DMS53 treated with DMSO at 0.1 percent for 48 hours (cell line): ENCODE results near the gene NCAPG2.

Experiments used
- DNase-seq: peaks from one replicate; lab custom pipeline; 2025; ENCODE audit not compliant: unreplicated experiment; lab: John Stamatoyannopoulos, UW

NCAPG2 gene

DNA sequence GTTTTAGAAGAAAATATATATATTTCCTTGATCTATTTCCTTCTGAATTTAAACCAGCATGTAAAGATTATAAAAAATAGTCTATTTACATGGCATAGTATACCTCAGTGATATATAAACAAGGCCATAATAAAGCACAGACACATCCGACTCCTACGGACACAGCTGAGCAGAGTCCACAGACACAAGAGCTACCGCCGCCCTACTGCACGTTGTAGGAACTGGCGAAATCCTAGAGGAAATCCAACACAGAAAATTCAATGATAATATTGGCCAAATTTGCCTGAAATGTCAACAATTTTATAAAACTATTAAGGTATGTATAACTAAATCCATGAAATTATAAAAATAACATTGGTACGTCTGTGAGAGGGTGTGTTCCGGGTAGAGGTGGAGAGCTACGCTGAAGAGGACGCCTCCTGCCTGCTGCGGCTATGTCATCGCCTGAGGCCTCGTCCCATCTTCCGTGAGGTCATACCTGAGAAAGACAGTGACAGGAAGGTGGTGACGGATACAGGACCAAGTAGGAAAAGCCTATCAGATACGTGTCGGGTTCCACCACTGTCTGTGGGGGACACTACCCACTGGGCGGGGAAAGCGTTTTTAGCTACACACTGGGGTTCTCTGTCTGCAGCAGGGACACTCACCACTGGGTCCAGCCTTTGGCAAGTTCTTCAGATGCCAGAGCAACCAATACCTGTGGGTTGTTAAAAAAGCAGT, 29.3 kb upstream of the NCAPG2 start:
- DNase-seq = no peak

DNA sequence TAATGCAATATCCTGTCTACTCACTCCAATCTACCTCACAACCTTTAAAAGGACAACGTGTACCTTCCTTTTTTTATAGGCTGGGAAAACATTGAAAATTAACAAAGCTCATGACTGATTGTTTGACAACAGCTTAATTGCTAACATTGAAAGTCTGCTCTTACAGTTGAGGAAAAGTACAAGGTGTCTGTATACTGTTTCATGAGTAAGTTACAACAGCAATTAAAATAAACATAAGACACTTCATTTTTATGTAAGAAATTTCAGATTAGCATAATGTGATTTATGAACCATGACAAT, 28.6 kb upstream of the NCAPG2 start:
- DNase-seq = no peak

DNA sequence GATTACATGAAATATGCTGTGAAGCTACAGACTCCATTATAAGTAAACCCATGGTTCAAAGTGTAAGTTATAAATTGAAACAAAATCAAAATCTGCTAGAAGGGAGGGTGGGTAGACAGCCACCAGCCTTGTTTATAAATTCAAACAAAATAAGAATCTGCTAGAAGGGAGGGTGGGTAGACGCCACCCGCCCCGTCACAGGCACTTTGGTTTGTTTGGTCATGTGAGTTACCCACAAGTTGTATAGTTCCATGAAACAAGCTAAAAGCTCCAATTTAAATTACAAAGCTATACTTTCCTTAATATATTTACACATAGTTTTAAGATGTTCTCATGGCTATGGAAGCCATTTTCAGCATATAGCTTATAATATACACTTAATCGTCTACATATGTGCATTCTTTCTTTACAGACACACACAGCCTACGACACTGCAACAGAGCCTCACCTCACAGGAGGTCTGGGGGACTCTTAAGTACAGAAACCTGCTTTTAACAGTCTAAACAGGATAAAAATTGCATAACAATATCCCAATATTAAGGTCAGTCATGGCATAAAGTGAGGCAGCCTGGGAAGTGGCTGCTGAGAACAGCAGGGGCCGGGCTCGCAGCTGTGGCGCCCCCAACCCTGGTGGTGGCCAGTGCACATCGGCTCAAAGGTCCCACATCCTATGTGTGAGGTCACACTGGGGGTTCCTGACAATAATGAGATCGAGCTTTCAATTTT, 28.1 kb upstream of the NCAPG2 start:
- DNase-seq = no peak

DNA sequence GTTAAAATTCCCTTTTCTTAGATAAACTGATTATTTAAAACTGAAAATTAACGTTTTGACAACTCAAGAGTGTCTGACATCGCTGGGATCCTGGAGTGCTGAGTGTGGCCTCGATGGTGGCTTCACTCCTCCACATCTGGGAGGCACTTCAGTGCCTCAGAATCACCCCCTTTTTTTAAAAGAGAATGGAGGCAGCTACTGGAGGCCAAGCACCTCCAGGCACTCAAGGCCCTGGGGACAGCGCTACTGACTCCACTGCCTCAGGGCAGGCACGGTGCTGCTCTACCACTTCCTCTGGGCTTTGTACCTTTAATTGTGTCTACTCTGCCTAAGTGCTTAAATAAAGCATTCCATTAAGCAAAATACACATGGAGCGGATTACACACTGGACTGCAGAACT, 27.2 kb upstream of the NCAPG2 start:
- DNase-seq = no peak

DNA sequence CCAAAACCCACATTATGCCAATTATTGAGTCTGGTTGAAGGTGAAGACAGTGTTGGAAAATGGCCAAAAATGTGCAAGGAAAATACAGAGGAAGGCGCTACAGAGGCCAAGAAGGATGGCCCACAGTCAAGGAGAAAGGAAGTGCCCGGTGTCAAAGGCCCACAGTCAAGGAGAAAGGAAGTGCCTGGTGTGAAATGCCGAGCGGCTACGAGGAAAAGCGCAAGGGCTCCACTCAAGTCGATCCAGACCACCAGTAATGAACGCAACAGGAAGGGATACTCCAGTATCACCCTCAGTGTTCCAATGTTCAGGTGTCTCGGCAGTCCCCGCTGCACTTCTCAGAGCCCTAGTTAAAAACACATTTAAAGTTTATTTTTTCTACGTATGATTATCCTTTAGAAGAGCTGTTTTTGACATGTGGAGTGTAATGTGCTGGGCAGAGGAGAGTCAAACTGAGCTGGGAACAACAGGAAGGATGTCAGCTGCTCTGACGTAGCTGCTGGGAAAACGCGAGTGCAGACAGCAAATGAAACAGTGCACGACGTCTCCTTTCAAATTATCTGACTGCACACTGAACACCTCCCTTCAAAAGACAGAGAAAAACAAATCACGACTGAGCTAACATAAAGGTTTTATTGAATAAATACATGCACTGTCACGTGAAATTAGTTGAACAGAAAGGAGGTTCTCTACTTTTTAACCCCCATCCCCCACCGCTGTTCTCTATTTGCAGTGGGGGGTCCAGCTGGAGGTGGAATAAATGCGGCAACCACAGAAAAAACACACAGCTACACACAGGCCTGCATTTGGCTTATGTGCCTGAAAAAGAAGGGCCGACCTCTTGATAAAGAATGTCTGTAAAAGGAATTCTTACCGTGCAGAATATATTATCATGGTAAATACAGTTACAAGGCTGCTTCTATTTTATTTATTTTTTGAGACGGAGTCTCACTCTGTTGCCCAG, 26.1 kb upstream of the NCAPG2 start:
- DNase-seq = no peak

DNA sequence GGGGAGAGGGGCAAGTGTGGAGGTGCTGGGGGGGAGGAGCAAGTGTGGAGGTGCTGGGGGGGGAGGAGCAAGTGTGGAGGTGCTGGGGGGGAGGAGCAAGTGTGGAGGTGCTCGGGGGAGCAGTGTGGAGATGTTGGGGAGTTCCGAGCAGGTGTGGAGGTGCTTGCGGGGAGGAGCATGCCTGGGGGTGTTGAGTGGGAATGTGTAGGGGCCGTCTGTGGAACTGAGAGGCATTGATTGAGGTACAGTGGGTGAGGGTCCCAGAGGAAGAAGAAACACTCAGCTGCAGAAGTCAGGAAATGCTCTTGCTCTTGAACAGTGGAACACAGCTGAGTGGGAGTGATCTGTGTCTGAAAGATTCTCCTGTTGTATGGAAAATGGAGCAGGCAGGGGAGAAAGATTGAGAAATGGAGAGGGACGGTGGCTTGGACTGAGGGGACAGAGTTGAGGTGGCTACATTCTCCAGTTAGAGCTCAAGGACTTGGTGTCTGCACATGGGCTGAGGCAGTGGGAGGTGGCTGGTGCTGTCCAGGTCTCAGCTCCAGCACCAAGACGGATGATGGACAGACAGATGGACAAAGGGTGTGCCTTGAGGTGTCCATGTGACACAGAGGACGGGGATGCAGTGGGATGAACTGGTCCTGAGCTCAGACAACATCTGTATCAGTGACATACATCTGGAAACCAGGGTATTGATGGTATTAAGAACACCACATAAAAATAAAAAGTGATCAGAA, 25.2 kb upstream of the NCAPG2 start:
- no peak for DNase-seq

DNA sequence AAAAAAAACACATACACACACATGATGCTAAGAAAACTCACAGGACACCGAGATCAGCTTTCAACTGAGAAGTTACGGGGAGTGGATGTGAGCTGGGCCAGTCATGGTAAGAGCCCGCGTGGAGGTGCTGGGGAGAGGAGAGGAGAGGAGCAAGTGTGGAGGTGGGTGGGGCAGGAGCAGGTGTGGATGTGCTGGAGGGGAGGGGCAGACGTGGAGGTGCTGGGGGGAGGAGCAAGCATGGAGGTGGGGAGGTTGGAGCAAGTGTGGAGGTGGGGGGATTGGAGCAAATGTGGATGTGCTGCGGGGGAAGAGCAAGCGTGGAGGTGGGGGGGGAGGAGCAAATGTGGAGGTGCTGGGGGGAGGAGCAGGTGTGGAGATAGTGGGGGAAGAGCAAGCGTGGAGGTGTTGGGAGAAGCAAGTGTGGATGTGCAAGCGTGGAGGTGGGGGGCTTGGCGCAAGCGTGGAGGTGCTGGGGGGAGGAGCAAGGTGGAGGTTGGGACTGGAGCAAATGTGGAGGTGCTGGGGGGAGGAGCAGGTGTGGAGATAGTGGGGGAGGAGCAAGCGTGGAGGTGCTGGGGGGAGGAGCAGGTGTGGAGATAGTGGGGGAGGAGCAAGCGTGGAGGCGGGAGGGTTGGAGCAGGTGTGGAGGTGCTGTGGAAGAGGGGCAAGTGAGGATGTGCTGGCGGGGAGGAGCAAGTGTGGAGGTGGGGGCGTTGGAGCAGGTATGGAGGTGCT, 24.5 kb upstream of the NCAPG2 start:
- DNase-seq = no peak

DNA sequence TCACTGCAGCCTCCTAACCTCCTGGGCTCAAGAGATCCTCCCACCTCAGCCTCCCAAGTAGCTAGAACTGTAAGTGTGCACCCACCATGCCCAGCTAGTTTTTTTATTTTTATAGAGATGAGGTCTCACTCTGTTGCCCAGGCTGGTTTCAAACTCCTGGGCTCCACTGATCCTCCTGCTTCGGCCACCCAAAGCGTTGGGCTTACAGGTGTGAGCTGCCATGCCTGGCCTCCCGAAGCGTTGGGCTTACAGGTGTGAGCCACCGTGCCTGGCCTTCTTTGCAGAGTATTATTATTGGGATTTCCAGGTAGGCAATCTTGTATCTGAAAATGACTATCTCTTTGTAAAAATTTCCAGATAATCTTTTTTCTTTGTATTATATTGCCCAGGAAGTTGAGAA, 23.1 kb upstream of the NCAPG2 start:
- no peak for DNase-seq

DNA sequence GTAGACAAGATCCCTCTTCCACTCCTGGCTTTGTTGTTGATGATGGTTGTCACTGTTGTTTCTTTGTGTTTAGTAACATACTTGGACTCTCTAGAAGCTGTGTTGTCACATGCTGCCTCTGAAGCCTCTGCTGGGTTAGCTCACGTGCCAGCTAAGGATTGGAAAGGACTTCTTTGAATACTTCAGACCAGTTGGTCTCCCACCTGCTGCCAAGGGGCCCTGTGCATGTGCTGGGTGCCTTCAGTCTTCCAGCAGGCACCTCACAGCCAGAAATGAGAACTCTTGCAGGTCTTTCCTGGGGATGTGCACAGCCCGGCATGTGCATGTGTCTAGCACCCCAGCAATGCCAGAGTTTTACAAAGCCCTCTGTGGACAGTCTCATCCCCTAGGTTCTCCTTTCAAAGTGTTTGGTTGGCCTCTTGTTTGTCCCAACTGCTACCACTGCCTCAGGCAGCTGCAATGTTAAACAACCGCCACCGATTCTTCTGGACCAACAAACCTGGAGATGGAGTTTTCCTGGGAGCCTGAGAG, 21.7 kb upstream of the NCAPG2 start:
- DNase-seq = no peak

DNA sequence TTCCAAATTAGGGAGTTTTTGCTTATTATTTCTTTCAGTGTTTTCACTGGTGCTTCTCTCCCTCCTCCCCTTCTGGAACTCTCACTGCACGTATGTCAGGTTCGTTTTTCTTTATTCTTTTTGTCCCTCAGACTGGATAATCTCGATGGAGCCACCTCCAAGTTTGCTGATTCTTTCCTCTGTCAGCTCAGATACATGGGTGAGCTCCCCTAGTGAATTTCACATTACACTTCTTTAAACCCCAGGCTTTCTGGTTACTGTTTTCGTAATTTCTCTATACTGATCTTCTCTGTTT, 20.8 kb upstream of the NCAPG2 start:
- DNase-seq = no peak

DNA sequence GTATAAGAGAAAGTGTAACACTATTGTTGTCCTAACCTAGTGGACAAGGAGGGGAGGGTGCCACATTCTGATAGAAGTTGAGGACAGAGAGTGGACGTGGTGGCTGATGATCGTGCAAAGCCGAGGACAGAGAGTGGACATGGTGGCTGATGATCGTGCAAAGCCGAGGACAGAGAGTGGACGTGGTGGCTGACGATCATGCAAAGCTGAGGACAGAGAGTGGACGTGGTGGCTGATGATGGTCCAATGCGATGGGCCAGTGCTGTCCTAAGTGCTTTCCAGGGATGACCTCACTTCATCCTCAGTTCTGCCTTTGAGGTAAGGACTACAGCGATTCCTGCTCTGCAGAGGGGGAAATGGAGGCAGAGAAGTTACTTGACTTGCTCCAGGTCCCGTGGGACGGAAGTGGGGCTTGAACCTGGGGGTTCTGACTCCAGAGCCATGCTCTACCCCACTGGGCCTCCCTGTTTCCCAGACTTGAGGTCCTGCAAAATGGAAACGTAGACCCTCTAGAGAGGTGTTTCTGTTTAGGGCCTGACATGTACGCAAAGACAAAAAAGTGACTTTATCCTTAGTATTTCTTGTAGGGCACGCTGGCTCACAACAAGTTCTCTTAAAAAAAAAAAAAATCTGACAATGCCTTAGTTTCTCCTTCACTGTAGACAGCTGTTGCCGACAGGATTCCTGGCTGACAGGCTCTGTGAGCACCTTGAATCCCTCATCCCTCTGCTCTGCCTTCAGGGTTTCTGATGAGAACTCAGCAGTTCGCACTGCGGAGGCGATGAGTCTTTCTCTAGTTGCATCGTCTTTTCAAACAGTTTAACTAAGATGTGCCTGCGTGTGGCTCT, 20.3 kb upstream of the NCAPG2 start:
- DNase-seq = no peak

DNA sequence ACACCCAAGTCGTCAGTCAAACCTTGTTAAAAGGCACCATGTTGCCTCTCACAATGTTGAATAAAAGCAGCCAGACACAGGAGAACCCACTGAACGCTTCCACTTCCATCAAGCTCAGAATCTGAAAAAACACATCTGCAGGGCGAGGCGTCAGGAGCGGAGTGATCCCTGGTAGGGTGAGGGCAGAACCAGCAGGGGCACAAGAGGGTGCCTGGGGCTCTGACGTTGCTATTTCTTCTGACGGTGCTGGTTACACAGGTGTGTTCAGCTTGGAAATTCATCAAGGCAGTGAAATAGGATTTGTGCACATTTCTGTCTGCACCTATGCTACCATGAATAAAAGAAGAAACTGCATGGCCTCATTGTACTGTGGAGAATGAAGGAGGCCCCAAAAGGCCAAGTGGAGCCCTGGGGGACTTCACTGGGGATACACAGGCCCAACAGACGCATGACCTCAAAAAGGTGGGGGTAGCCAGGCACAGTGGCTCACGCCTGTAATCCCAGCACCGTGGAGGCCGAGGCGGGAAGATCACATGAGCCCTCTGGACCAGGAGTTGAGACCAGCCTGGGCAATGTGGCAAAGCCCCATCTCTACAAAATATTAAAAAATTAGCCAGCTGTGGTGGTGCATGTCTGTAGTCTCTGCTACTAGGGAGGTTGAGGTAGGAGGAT, 19.2 kb upstream of the NCAPG2 start:
- no peak for DNase-seq

DNA sequence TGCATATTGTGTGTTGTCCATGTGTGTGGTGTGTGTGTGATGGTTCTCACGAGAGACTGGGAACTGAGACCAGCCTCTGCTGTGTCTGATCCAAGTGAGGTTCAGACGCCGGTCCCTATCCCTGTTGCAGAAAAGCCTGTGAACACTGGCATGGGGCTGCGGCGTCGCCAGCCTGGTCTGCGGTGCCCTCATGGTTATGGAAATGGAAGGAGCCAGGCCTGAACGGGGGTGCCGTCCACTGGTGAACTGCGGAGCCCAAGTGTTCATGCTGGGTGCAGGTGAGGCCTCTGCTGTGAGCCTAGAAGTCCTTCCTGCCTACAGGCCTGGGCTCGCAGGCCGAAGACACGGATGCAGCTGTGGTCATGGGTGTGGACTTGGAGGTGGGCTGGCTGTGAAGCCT, 18.7 kb upstream of the NCAPG2 start:
- no peak for DNase-seq

DNA sequence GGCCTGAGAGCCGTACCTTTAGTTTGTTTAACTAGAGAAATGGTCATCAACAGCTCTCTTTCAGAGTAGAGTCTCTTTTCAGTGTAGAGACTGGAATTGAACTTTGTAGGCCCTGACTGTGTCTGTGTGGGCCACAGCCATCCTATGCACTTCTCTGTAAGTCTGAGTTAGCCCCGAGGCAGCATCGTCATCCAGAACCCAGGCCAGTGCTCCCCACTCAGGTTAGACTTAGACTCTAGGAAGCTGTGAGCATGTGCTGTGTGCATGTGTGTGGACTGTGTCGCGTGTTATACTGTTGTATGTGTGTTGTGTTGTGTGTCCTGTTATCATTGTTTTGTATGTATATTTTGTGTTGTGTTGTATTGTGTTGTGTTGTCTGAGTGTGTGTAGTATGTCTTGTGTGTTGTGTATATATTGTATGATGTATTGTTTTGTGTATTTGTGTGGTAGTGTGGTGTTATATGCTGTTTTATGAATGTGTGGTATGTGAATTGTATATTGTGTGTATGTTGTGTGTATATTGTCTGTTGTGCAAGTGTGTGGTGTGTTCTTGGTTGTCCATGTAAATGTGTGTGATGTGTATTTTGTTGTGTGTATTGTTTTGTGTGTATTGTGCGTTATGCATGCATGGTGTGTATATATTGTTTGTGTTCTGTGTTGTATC, 18.1 kb upstream of the NCAPG2 start:
- DNase-seq = no peak

DNA sequence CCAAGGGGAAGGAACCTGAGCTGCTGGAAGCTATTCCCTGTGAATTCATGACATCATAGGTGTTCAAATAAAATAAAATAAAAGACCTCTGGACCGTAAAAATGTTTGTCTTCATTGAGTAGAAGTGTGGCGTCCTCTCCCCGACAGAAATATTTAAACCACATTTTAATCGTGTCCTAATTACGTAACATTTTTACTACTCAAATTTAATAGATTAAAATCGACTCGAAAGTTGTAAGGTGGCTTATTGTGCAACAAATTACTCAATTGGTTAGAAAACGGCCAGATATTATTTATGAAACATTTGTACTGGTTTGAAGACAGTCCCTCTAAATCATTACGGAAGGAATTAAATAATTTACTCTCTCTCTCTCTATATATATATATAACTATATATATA, 15.5 kb upstream of the NCAPG2 start:
- DNase-seq = no peak

DNA sequence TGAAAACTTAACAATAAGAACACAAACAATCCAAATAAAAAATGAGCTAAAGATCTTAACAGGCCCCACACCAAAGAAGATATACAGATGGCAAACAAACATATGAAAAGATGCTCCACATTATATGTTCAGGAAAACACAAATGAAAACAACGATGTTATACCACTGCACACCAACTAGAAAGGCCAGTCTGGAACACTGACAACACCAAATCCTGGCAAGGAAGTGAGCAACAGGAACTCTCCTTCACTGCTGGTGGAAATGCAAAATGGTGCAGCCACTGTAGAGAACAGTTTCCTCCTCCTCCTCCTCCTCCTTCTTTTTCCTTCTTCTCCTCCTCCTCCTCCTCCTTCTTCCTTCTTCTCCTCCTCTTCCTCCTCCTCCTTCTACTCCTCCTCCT, 12.2 kb upstream of the NCAPG2 start:
- no peak for DNase-seq

DNA sequence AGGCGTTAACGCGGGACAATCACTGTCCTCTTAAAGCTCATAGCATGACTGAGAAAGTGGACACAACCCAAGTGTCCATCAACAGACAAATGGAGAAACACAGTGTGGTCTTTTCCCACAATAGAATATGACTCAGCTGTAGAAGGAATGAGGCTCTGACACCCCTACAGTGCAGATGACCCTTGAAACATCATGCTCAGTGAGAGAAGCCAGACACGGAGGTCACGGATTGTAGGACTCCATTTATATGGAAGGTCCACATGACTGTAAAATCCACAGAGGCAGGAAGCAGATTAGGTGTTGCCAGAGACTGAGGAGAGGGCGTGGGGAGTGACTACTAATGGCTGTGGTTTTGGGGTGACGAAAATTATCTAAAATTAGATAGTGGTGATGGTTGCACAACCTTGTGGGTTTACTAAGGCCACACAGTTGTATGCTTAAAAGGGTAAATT, 6.1 kb upstream of the NCAPG2 start:
- no peak for DNase-seq

DNA sequence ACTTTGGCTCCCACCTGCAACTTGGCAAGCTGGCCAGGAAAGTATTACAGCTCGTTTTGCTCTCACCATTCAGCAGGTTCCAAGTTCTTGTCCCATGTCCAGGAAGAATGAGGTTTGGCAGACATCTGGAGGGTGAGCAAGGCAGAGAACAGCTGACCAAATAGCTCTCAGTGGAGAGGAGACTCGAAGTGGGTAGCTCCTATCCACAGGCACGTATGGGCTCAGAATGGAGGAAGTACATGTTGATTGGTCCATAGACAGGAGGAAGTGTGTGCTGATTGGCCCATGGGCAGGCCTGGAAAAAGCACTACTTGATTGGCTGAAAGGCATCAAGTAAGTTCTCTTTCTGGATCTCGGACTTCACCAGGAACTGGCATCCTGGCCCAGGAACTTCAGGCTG, 3.0 kb upstream of the NCAPG2 start:
- DNase-seq = no peak
